Psoas muscle (tissue), 8 donors: ENCODE measurements around the gene CAMKMT. TPM values are rescaled to one million over a fixed set of nuclear protein-coding genes. Genes with fewer than 3 reads are reported as not detected.
"Not testable (repeated sequence)": the region's sequence is repeated elsewhere in the genome, so short reads cannot be mapped to it uniquely, and the experiment has no call there.

Experiments used
- ATAC-seq, 4 donors: fragments of 200-7000 bp; cut with Tn5 transposase; one replicate each; pipeline ENCODE4 v1.9.1; 2020; ENCODE audit warnings: moderate library complexity in 3 of 4, mild to moderate bottlenecking in 2 of 4
- DNase-seq, 2 donors: peaks; one replicate each; pipeline ENCODE4 v3.0.0-alpha.2; 2020
- H3K27ac ChIP-seq: fragments of 200-600 bp; one replicate; pipeline ENCODE4 v1.8.0; 2022
- H3K27me3 ChIP-seq, 3 donors: fragments of 200-600 bp in 1 of 3; one replicate each; pipeline versions ENCODE4 v1.6.1 to v1.8.0; 2013 to 2022; ENCODE audit warnings: low read length in 2 of 3, mild to moderate bottlenecking in 2 of 3, moderate library complexity in 1 of 3; ENCODE audit not compliant: insufficient read depth in 3 of 3
- H3K36me3 ChIP-seq, 2 donors: fragments of 200-600 bp in 1 of 2; one replicate each; pipeline versions ENCODE4 v1.6.1 to v1.8.0; 2013 to 2022; ENCODE audit warnings: low read depth in 1 of 2, mild to moderate bottlenecking in 1 of 2, moderate library complexity in 1 of 2; ENCODE audit not compliant: insufficient read depth in 1 of 2
- H3K4me1 ChIP-seq: fragments of 200-600 bp; one replicate; pipeline ENCODE4 v1.8.0; 2022
- H3K4me3 ChIP-seq: fragments of 200-600 bp; one replicate; pipeline ENCODE4 v1.8.0; 2022; ENCODE audit warnings: mild to moderate bottlenecking
- H3K9me3 ChIP-seq: fragments of 200-600 bp; one replicate; pipeline ENCODE4 v1.8.0; 2022
- CTCF ChIP-seq: fragments of 200-600 bp; IDR thresholded peaks from one replicate; pipeline ENCODE4 v1.8.0; 2022; ENCODE audit warnings: antibody characterized with exemption
- WGBS, 3 donors: extraction: QIAGEN DNeasy Blood & Tissue Kit; methylation state at CpG; one replicate each; pipeline versions ENCODE4 v1.1.6 to v1.1.7; 2013; 5-methylcytosine and 5-hydroxymethylcytosine counted together
- intact Hi-C, 2 donors: fragments of 100-400 bp; cut with DNase I; formaldehyde crosslinking; loops; one replicate each; pipeline versions ENCODE4 v1.11.0 to v1.14.2; 2022
- polyA plus RNA-seq, 3 donors: library from polyadenylated mRNA; stranded (reverse); fragments of 200-250 nt; gene quantifications; one replicate each; pipeline ENCODE4 v1.2.3, GENCODE V29; 2013
- total RNA-seq, 4 donors: library from RNA; stranded (reverse); fragmentation: NEBNext Ultra II Directional in 2 of 4; extraction: Animal tissue kit (Norgen Biotek cat#: 25700) in 2 of 4; gene quantifications; one replicate each; pipeline versions ENCODE4 v1.2.1 to v1.2.4, GENCODE V29; 2021 to 2023
- donor health status: healthy with polysubstance abuse.
- donor health status: DM: no; HTN: no; CAD: no; lungs with moderate emphysema.
- donor health status: Bipolar disorder and iron deficiency.
- donor health status: healthy.
- donor health status: DM: yes; HTN: yes; CAD: no.
- donor health status: DM: no; HTN: no; CAD: no.
- donor health status: DM: no; HTN: no; CAD: no.
- donor health status: DM: yes; HTN: yes; CAD: no.

CAMKMT gene
- total and polyA plus RNA-seq, 7 donors = 2.8 to 7.3 (median 4.5) TPM

DNA sequence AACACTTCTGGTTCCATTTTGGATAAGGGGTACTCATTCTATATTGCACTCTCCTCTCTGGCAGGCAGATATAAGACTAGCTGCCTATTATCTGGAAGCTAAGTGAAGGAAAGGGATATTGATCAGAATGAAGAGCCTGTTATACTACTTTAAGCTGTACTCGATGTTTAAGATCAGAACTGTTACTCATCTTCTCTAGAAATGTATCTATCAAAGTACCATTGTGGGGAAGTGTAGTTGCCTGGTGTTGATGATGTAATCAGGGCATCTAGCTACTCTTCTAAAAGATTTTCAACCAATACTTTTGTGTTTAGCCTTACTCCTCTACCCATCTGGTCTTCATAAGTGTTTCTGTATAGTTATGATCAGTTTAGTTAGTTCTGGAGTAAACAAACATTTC lies 5.8 kb downstream of the CAMKMT start:
- H3K9me3 ChIP-seq = no peaks in the 10 kb centered on the region
- peaks cover 3% of the 10 kb centered on the region for H3K4me1 ChIP-seq
- WGBS, 3 donors = 91 to 97% (median 93%) methylated on average over 1 of the region's 1 CpG
- intact Hi-C loops = no loop called here
- ATAC-seq (no peak), DNase-seq (no peak)
- H3K4me3 ChIP-seq = no peak overlapping the region
- no peak overlapping the region for H3K27ac ChIP-seq
- no peaks in the 10 kb centered on the region for H3K27me3 ChIP-seq
- peaks cover 0 to 2% of the 10 kb centered on the region in 2 donors for H3K36me3 ChIP-seq
- TF ChIP-seq CTCF = no peak

- no peaks in the 10 kb centered on the region for H3K27me3 ChIP-seq
- ATAC-seq (no peak), DNase-seq (no peak)
- H3K9me3 ChIP-seq = no peaks in the 10 kb centered on the region
- intact Hi-C loops = no loop called here
- H3K36me3 ChIP-seq = peaks cover 2 to 6% of the 10 kb centered on the region in 2 donors
- H3K27ac ChIP-seq = no peak overlapping the region
- no peaks in the 10 kb centered on the region for H3K4me1 ChIP-seq
- no peak for TF ChIP-seq CTCF
- H3K4me3 ChIP-seq = no peak overlapping the region
Observed at GRCh38 chr2:44369392-44369791, 7.6 kb downstream of the CAMKMT start.

DNA sequence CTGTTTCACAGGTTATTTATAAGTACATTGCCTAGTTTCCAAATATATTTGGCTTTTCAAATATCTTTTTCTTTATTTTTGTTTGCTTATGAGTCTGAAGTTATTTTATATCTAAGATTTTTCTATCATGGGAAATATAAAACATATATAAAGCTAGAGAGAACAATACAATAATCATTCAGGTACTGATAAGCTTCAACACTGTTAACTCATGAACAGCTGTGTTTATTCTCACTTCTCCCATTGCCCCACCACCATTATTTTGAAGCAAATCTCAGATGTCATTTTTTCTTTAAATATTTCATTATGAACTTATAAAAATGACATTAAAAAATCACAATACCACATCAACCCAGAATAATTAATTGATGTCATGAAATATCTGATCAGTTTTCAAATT lies 9.7 kb downstream of the CAMKMT start:
- peaks cover 0 to 6% of the 10 kb centered on the region in 2 donors for H3K36me3 ChIP-seq
- no peak for ATAC-seq
- H3K27ac ChIP-seq = no peak overlapping the region
- no peak for DNase-seq
- H3K4me1 ChIP-seq = no peaks in the 10 kb centered on the region
- intact Hi-C loops = no loop called here
- H3K27me3 ChIP-seq = no peaks in the 10 kb centered on the region
- H3K4me3 ChIP-seq = no peak overlapping the region
- no peak for TF ChIP-seq CTCF
- H3K9me3 ChIP-seq = no peaks in the 10 kb centered on the region

GRCh38 chr2:44372246-44372645 lies 10.5 kb downstream of the CAMKMT start:
- TF ChIP-seq CTCF = no peak
- peaks cover 0 to 6% of the 10 kb centered on the region in 2 donors for H3K36me3 ChIP-seq
- H3K9me3 ChIP-seq = no peaks in the 10 kb centered on the region
- no peak for ATAC-seq
- intact Hi-C loops = no loop called here
- WGBS, 3 donors = 84 to 89% (median 88%) methylated on average over 3 of the region's 3 CpGs
- DNase-seq = no peak
- no peak overlapping the region for H3K27ac ChIP-seq
- H3K4me3 ChIP-seq = no peak overlapping the region
- H3K27me3 ChIP-seq = no peaks in the 10 kb centered on the region
- H3K4me1 ChIP-seq = no peaks in the 10 kb centered on the region

- TF ChIP-seq CTCF = no peak
- intact Hi-C loops = no loop called here
- WGBS, 3 donors = 94 to 96% (median 94%) methylated on average over 2 of the region's 2 CpGs
- DNase-seq = no peak
- Histone ChIP-seq H3K9me3 (no peaks in the 10 kb centered on the region), H3K36me3 (peaks cover 0 to 6% of the 10 kb centered on the region in 2 donors), H3K27ac (no peak overlapping the region), H3K27me3 (no peaks in the 10 kb centered on the region), H3K4me1 (no peaks in the 10 kb centered on the region), H3K4me3 (no peak overlapping the region)
- no peak for ATAC-seq
Observed at GRCh38 chr2:44377486-44377885, 15.7 kb downstream of the CAMKMT start.

GRCh38 chr2:44385226-44385625 lies 23.5 kb downstream of the CAMKMT start:
- intact Hi-C loops, H3K4me3 ChIP-seq, H3K9me3 ChIP-seq, DNase-seq, H3K27ac ChIP-seq, ATAC-seq, H3K27me3 ChIP-seq, H3K4me1 ChIP-seq, H3K36me3 ChIP-seq: not testable (repeated sequence)
- 83 to 87% (median 85%) methylated on average over 2 of the region's 2 CpGs for WGBS, 3 donors
